OCI-LY3 (cell line): ENCODE data around the gene NKAIN4.

Source experiments
- H2AFZ ChIP-seq: fragments of 200-600, 300-600 bp; shearing (Covaris generic); 2 replicates; pipeline ENCODE4 v1.6.0; 2014; ENCODE audit warnings: antibody characterized with exemption, low read depth, low read length
- H3K27ac ChIP-seq: fragments of 200-600, 300-600 bp; sonication (generic); 2 replicates; pipeline ENCODE4 v1.5.1; 2014; ENCODE audit warnings: mild to moderate bottlenecking, low read length, moderate library complexity, mixed read lengths
- H3K27me3 ChIP-seq: fragments of 200-600, 300-600 bp; sonication (generic); 2 replicates; pipeline ENCODE4 v1.6.1; 2014; ENCODE audit warnings: low read depth, low read length, mixed read lengths
- H3K36me3 ChIP-seq: fragments of 200-600, 300-600 bp; sonication (generic); replicated peaks from 2 replicates; pipeline ENCODE3; 2014; ENCODE audit warnings: low read depth, low read length, mixed read lengths
- H3K4me1 ChIP-seq: fragments of 300-600, 200-600 bp; sonication (generic); 2 replicates; pipeline ENCODE4 v1.6.1; 2014; ENCODE audit warnings: low read length, mixed read lengths
- H3K4me2 ChIP-seq: fragments of 200-600, 300-600 bp; sonication (generic); 2 replicates; pipeline ENCODE4 v1.6.1; 2014; ENCODE audit warnings: low read length, mixed read lengths
- H3K4me3 ChIP-seq: fragments of 300-600, 200-600 bp; sonication (generic); 2 replicates; pipeline ENCODE4 v1.5.1; 2014; ENCODE audit warnings: antibody characterized with exemption, mild to moderate bottlenecking, low read length, moderate library complexity
- H3K79me2 ChIP-seq: fragments of 300-600, 200-600 bp; shearing (Covaris generic); 2 replicates; pipeline ENCODE4 v1.6.1; 2014; ENCODE audit warnings: mild to moderate bottlenecking, low read length, mixed read lengths
- H3K9ac ChIP-seq: fragments of 300-600, 200-600 bp; shearing (Covaris generic); 2 replicates; pipeline ENCODE4 v1.6.0; 2014; ENCODE audit warnings: mild to moderate bottlenecking, low read length, moderate library complexity
- H3K9me3 ChIP-seq: fragments of 200-600, 300-600 bp; shearing (Covaris generic); 2 replicates; pipeline ENCODE4 v1.6.1; 2014; ENCODE audit warnings: low read length, mixed read lengths; ENCODE audit not compliant: insufficient read depth
- H4K20me1 ChIP-seq: fragments of 200-600, 300-600 bp; sonication (generic); 2 replicates; pipeline ENCODE4 v1.6.1; 2016; ENCODE audit warnings: low read length, mixed read lengths; ENCODE audit not compliant: insufficient read depth
- EZH2phosphoT487 ChIP-seq: fragments of 200-600 bp; shearing (Covaris generic); IDR thresholded peaks from 2 replicates; pipeline ENCODE4 v1.6.1; 2018; ENCODE audit warnings: antibody characterized with exemption, mixed run types, low read depth
- TF ChIP-seq, protein P1 (sequence below): fragments of 200-600, 300-600 bp; sonication (generic); IDR thresholded peaks from 2 replicates; pipeline ENCODE4 v1.5.1; 2014; ENCODE audit warnings: antibody characterized with exemption, low read length, low read depth

NKAIN4 gene

DNA sequence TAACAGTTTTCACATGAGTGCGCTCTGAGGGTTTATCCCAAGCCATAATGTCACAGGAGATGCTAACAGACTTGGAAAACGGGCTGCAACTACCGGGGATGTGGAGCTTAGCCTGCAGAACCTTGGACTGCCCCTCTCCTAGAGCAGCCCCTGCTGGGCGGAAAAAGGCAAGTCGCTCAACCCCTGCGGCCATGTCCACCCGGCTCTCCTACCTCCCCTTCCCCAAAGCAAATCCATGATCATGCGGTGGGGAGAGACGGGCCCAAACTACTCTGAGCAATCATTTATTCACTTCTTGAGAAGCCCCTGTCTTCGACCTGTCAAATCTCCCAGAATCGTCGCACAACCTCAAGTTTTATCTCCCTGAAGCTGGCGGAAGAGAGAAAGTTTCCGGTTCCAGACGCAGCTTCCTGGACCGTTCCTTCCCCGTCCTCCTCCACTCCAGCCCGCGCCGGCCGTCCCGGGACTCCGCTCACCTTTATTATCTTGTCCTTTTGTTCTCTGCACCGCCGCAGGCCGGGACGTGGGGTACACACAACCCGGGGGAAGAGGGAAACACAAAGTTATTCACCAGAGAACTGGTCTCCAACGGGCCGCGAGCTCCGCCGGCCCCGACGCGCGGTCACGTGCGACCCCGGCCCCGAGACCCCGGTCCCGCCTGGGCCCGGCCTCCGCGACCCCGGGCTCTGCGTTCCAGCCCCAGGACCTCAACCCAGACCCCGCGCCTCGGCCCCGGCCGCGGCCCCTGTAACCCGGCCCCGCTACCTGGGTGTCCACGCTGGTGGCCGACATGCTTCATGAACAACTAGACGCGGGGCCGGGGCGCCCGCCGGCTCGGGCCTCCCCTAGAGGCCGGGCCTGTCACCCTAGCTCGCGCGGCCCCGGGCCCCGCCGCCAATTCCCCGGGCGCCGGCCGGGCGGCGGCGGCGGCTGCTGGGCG is 38.9 kb downstream of the NKAIN4 start:
- peak overlapping the region; percentile 98 for H3K4me3 ChIP-seq
- H3K4me2 ChIP-seq: peak overlapping the region; percentile 93
- TF ChIP-seq EZH2phosphoT487: no peak
- TF ChIP-seq, protein P1, sequence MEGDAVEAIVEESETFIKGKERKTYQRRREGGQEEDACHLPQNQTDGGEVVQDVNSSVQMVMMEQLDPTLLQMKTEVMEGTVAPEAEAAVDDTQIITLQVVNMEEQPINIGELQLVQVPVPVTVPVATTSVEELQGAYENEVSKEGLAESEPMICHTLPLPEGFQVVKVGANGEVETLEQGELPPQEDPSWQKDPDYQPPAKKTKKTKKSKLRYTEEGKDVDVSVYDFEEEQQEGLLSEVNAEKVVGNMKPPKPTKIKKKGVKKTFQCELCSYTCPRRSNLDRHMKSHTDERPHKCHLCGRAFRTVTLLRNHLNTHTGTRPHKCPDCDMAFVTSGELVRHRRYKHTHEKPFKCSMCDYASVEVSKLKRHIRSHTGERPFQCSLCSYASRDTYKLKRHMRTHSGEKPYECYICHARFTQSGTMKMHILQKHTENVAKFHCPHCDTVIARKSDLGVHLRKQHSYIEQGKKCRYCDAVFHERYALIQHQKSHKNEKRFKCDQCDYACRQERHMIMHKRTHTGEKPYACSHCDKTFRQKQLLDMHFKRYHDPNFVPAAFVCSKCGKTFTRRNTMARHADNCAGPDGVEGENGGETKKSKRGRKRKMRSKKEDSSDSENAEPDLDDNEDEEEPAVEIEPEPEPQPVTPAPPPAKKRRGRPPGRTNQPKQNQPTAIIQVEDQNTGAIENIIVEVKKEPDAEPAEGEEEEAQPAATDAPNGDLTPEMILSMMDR: peak; percentile 41
- H3K4me1 ChIP-seq: peaks cover 14% of the 10 kb centered on the region
- H3K9ac ChIP-seq: peak overlapping the region; percentile 98
- H4K20me1 ChIP-seq: peaks cover 29% of the 10 kb centered on the region
- H3K27me3 ChIP-seq: no peaks in the 10 kb centered on the region
- no peaks in the 10 kb centered on the region for H3K9me3 ChIP-seq
- H3K36me3 ChIP-seq: peaks cover 26% of the 10 kb centered on the region
- H3K79me2 ChIP-seq: peaks cover 56% of the 10 kb centered on the region
- peak overlapping the region; percentile 54 for H3K27ac ChIP-seq
- no peak overlapping the region for H2AFZ ChIP-seq

- H3K9me3 ChIP-seq: no peaks in the 10 kb centered on the region
- H3K79me2 ChIP-seq: peaks cover 65% of the 10 kb centered on the region
- H3K4me3 ChIP-seq: peak overlapping the region; percentile 98
- H3K9ac ChIP-seq: no peak overlapping the region; the same call in 1 of the 2 replicates
- peak overlapping the region; percentile 93 for H3K4me2 ChIP-seq
- H3K27me3 ChIP-seq: no peaks in the 10 kb centered on the region
- H4K20me1 ChIP-seq: peaks cover 37% of the 10 kb centered on the region
- no peak for TF ChIP-seq EZH2phosphoT487
- TF ChIP-seq, protein P1: no peak
- H3K4me1 ChIP-seq: peaks cover 14% of the 10 kb centered on the region
- H3K36me3 ChIP-seq: peaks cover 32% of the 10 kb centered on the region
- H3K27ac ChIP-seq: no peak overlapping the region
- no peak overlapping the region for H2AFZ ChIP-seq
These were observed 39.7 kb downstream of the NKAIN4 start for GRCh38 chr20:63214514-63214913.

DNA sequence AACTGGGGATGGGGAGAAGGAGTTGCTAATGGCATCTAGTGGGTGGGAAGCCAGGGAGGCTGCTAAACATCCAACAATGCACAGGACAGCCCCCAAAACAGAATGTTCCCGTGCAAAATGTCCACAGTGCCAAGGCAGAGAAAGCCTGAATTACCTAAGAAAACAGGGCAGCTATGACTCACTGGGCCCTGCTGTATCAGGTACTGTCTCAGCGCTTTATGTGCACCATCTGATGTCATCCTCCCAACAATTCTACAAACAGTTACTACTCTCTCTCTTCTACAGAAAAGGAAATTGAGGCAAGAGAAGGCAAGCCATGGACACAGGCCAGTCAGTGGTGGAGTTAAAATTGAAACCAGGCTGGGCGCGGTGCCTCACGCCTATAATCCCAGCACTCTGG is 41.5 kb downstream of the NKAIN4 start:
- peaks cover 47% of the 10 kb centered on the region for H4K20me1 ChIP-seq
- peaks cover 82% of the 10 kb centered on the region for H3K79me2 ChIP-seq
- H3K4me3 ChIP-seq: no peak overlapping the region
- peaks cover 41% of the 10 kb centered on the region for H3K36me3 ChIP-seq
- H2AFZ ChIP-seq: no peak overlapping the region
- peaks cover 14% of the 10 kb centered on the region for H3K4me1 ChIP-seq
- no peak for TF ChIP-seq EZH2phosphoT487
- TF ChIP-seq, protein P1: no peak
- no peaks in the 10 kb centered on the region for H3K27me3 ChIP-seq
- no peak overlapping the region for H3K9ac ChIP-seq
- H3K9me3 ChIP-seq: no peaks in the 10 kb centered on the region
- no peak overlapping the region for H3K4me2 ChIP-seq
- no peak overlapping the region for H3K27ac ChIP-seq

DNA sequence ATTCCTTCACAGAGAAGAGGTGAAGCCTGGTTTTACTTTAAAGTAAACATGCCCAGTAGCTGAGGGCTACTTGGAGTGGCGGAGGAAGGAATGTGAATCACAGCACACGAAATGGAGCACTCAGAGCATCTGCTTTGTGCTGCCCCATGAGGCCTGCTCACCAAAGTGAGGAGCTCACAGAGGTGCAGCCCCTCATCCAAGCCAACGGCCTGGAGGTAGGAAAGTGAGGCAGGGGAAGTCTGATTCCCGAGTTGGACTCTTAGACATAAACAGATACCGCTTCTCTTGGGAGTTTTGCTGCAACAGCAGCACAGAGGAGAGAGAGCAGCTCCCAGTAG is 41.9 kb downstream of the NKAIN4 start:
- H3K4me2 ChIP-seq: no peak overlapping the region
- no peaks in the 10 kb centered on the region for H3K27me3 ChIP-seq
- no peak overlapping the region for H3K4me3 ChIP-seq
- peaks cover 47% of the 10 kb centered on the region for H4K20me1 ChIP-seq
- H2AFZ ChIP-seq: no peak overlapping the region
- H3K9ac ChIP-seq: no peak overlapping the region
- no peak overlapping the region for H3K27ac ChIP-seq
- peaks cover 41% of the 10 kb centered on the region for H3K36me3 ChIP-seq
- TF ChIP-seq, protein P1: no peak
- no peak for TF ChIP-seq EZH2phosphoT487
- peaks cover 86% of the 10 kb centered on the region for H3K79me2 ChIP-seq
- H3K9me3 ChIP-seq: no peaks in the 10 kb centered on the region
- peaks cover 14% of the 10 kb centered on the region for H3K4me1 ChIP-seq
